ENCODE measurements around the gene IGFBP6.
A peak's percentile ranks its signal among the peaks of the same experiment; 100 is the strongest.

IGFBP6 gene

DNA sequence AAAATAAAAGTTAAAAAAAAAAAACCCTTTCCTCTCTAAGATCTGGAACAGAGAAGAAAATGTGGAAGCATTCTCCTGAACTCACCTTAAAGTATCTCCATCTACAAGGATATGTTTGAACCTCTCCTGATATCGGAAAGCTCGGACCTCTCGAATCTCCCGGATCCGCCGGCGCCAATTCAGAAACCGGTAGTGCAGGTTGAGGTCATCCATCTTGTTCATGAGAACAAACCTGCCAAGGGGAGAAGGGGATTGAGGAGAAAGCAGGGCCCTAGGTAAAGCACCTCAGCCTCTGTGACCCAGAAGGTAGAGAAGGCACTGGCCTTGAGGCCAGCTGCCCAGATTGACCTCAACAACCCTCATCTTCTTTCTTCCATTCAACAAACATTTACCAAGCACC, 20.4 kb upstream of the IGFBP6 start:
- Histone ChIP-seq H3K4me3 (ENCODE audit: low read length) (no peak overlapping the region), H2AFZ (ENCODE audit: low read length) (no peak overlapping the region), H3K4me1 (ENCODE audit: low read length) (peaks cover 10% of the 10 kb centered on the region; the same call in 1 of the 2 replicates), H3K79me2 (ENCODE audit: low read length) (peaks cover 32% of the 10 kb centered on the region), H3K36me3 (replicated peaks; ENCODE audit: insufficient read depth, low read length) (peaks cover 4% of the 10 kb centered on the region; the same call in 1 of the 2 replicates), H3K9me3 (replicated peaks; ENCODE audit: insufficient read depth, low read length) (no peaks in the 10 kb centered on the region), H3K27ac (ENCODE audit: low read length) (no peak overlapping the region), H3F3A (ENCODE audit: insufficient read depth, low read length) (peaks cover 10% of the 10 kb centered on the region; the same call in 1 of the 2 replicates), H3K27me3 (replicated peaks; ENCODE audit: insufficient read depth, low read length) (no peaks in the 10 kb centered on the region), H4K20me1 (ENCODE audit: insufficient read depth, low read length) (no peaks in the 10 kb centered on the region), H3K9ac (ENCODE audit: low read length) (no peak overlapping the region), H3K4me2 (ENCODE audit: low read depth, low read length) (no peak overlapping the region), H3K9me2 (replicated peaks; ENCODE audit: insufficient read depth, low read length) (no peaks in the 10 kb centered on the region)
- TF ChIP-seq EZH2phosphoT487 (IDR thresholded peaks at IDR 0.05; ENCODE audit: low read length) (no peak), EZH2 (optimal IDR thresholded peaks at IDR 0.05; ENCODE audit: low read depth, low read length) (no peak)
- TF ChIP-seq, protein P1, sequence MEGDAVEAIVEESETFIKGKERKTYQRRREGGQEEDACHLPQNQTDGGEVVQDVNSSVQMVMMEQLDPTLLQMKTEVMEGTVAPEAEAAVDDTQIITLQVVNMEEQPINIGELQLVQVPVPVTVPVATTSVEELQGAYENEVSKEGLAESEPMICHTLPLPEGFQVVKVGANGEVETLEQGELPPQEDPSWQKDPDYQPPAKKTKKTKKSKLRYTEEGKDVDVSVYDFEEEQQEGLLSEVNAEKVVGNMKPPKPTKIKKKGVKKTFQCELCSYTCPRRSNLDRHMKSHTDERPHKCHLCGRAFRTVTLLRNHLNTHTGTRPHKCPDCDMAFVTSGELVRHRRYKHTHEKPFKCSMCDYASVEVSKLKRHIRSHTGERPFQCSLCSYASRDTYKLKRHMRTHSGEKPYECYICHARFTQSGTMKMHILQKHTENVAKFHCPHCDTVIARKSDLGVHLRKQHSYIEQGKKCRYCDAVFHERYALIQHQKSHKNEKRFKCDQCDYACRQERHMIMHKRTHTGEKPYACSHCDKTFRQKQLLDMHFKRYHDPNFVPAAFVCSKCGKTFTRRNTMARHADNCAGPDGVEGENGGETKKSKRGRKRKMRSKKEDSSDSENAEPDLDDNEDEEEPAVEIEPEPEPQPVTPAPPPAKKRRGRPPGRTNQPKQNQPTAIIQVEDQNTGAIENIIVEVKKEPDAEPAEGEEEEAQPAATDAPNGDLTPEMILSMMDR (IDR thresholded peaks at IDR 0.05; ENCODE audit: low read length): no peak
- no peak for DNase-seq

DNA sequence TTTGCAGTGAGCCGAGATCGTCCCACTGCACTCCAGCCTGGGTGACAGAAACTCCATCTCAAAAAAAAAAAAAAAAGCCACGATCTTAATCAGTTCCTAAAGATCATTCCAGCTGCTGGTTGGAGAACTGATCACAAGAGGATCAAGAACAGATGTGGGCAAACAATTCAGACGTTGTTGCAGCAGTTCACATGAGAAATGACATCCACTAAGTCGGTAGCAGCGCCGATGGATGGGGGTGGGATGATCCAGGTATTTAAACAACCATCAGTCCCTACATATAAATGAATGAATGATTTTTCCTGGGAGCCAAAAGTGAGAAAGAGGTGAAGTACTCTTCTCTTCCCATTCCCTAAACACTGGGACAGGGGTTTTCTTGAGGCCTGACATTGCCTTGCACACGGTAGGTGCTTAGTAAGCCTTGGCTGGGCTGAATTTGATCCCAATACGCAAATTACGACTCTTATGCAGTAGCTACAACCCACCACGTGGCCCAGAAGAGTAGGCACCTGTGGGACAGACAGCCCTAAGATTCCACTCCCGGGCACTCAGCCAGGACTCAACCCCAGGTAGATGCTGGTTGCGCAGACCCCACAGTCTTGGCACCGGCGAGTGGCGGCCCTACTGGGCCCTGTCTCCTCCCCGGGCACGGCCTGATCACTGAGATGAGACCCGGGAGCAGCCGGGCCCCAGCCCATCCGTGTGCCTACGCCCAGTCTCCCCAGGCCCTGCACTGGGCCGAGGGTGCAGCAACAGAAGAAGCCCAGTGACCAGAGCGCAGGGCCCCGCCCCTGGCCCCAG, 18.8 kb upstream of the IGFBP6 start:
- Histone ChIP-seq H3K27me3 (replicated peaks; ENCODE audit: insufficient read depth, low read length) (no peaks in the 10 kb centered on the region), H3K9me2 (replicated peaks; ENCODE audit: insufficient read depth, low read length) (no peaks in the 10 kb centered on the region), H3K9ac (ENCODE audit: low read length) (peak overlapping the region; percentile 87), H3K79me2 (ENCODE audit: low read length) (peaks cover 32% of the 10 kb centered on the region), H3F3A (ENCODE audit: insufficient read depth, low read length) (peaks cover 10% of the 10 kb centered on the region; the same call in 1 of the 2 replicates), H3K4me1 (ENCODE audit: low read length) (peaks cover 10% of the 10 kb centered on the region; the same call in 1 of the 2 replicates), H3K36me3 (replicated peaks; ENCODE audit: insufficient read depth, low read length) (peaks cover 4% of the 10 kb centered on the region; the same call in 1 of the 2 replicates), H4K20me1 (ENCODE audit: insufficient read depth, low read length) (no peaks in the 10 kb centered on the region), H3K4me2 (ENCODE audit: low read depth, low read length) (peak overlapping the region; percentile 95), H3K4me3 (ENCODE audit: low read length) (peak overlapping the region; percentile 91), H3K9me3 (replicated peaks; ENCODE audit: insufficient read depth, low read length) (no peaks in the 10 kb centered on the region), H2AFZ (ENCODE audit: low read length) (peak overlapping the region; percentile 89), H3K27ac (ENCODE audit: low read length) (peak overlapping the region; percentile 68; the same call in 1 of the 2 replicates)
- TF ChIP-seq, protein P1 (IDR thresholded peaks at IDR 0.05; ENCODE audit: low read length): peak; percentile 14; the same call in 1 of the 2 replicates
- TF ChIP-seq EZH2phosphoT487 (IDR thresholded peaks at IDR 0.05; ENCODE audit: low read length) (no peak), EZH2 (optimal IDR thresholded peaks at IDR 0.05; ENCODE audit: low read depth, low read length) (no peak)
- peak; percentile 70 for DNase-seq

DNA sequence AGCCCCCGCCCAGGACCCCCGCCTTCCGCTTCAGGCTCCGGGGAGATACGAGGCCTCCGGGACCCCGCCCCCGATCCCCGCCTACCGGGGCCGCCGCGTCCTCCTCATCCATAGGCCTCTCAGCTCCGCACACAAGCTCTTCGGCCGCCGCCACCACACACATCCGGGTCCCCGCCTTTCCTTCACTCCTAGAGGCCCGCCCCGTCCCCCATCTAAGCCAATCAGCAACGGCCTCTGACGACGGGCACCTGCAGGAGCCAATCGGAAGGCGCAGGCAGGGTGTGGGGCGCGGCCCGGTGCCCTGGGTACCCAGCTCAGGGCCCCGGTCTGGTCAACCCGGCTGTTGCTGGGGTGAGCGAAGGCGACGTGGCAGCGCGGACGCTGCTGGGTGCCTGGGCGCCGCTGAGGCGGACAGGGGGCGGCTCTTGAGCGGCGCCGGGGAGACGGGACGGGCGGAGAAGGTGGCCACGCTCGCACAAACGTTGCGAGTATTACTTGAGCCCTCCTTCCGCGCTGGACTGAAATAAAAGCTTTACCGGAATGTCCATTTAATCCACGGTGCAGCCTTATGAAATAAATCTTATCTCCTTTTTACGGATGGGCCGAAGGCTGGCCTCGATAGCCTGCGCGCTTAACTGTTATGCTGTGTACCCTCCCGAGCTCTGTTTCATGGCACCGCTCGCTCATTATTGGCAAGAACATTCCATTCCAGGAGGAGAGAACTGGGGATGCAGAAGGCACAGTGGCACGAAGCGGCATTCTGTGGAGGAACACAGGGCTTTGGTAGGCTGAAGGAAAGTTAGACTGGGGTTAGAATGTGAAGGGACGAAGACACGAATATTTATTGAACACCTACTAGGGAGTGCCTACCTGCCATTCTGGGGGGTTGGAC, 18.0 kb upstream of the IGFBP6 start, which contains the start of gene SPRYD3:
TSS of gene SPRYD3 (minus strand) at position 165 of the 892 bp plus-strand sequence. CDS start at position 108, 57 bp downstream.
- peaks cover 10% of the 10 kb centered on the region; the same call in 1 of the 2 replicates for H3K4me1 ChIP-seq (ENCODE audit: low read length)
- H3K36me3 ChIP-seq (replicated peaks; ENCODE audit: insufficient read depth, low read length): peaks cover 4% of the 10 kb centered on the region; the same call in 1 of the 2 replicates

More for the DNA sequence above, 18.0 kb upstream of the IGFBP6 start, which contains the start of gene SPRYD3:
- peak within 1 kb of the TSS; percentile 91 for H3K4me3 ChIP-seq (ENCODE audit: low read length)
- DNase-seq: peak; percentile 95
- H3K4me2 ChIP-seq (ENCODE audit: low read depth, low read length): peak within 1 kb of the TSS; percentile 97
- H2AFZ ChIP-seq (ENCODE audit: low read length): peak within 1 kb of the TSS; percentile 99
- H3K27ac ChIP-seq (ENCODE audit: low read length): peak within 1 kb of the TSS; percentile 68; the same call in 1 of the 2 replicates
- no peaks in the 10 kb centered on the region for H4K20me1 ChIP-seq (ENCODE audit: insufficient read depth, low read length)
- H3K9ac ChIP-seq (ENCODE audit: low read length): peak within 1 kb of the TSS; percentile 87
- peaks cover 10% of the 10 kb centered on the region; the same call in 1 of the 2 replicates for H3F3A ChIP-seq (ENCODE audit: insufficient read depth, low read length)
- TF ChIP-seq, protein P1 (IDR thresholded peaks at IDR 0.05; ENCODE audit: low read length): no peak
- TF ChIP-seq EZH2 (optimal IDR thresholded peaks at IDR 0.05; ENCODE audit: low read depth, low read length) (no peak), EZH2phosphoT487 (IDR thresholded peaks at IDR 0.05; ENCODE audit: low read length) (no peak)
- H3K9me2 ChIP-seq (replicated peaks; ENCODE audit: insufficient read depth, low read length): no peaks in the 10 kb centered on the region
- peaks cover 32% of the 10 kb centered on the region for H3K79me2 ChIP-seq (ENCODE audit: low read length)
- no peaks in the 10 kb centered on the region for H3K9me3 ChIP-seq (replicated peaks; ENCODE audit: insufficient read depth, low read length)
- H3K27me3 ChIP-seq (replicated peaks; ENCODE audit: insufficient read depth, low read length): no peaks in the 10 kb centered on the region
